Transverse colon (tissue), 4 donors: Measurements from ENCODE around the gene CSHL1. TPM values are rescaled to one million over a fixed set of nuclear protein-coding genes. Genes with fewer than 3 reads are reported as not detected.
"Not testable (repeated sequence)": the region's sequence is repeated elsewhere in the genome, so short reads cannot be mapped to it uniquely, and the experiment has no call there.

Source experiments
- DNase-seq: peaks from one replicate; pipeline ENCODE4 v3.0.0-alpha.2; 2019
- H3K27ac ChIP-seq, 4 donors: fragments of 200-600 bp; sonication (generic); 2 replicates each; pipeline ENCODE4 v1.5.1; 2016 to 2018; ENCODE audit warnings: inconsistent platforms in 4 of 4
- H3K27me3 ChIP-seq: fragments of 200-600 bp; sonication (generic); 2 replicates; pipeline ENCODE4 v1.5.1; 2017; ENCODE audit warnings: inconsistent platforms
- H3K36me3 ChIP-seq, 4 donors: fragments of 200-600 bp; sonication (generic); 2 replicates each; pipeline ENCODE4 v1.5.1; 2017 to 2019; ENCODE audit warnings: inconsistent platforms in 4 of 4
- H3K4me1 ChIP-seq, 4 donors: fragments of 200-600 bp; sonication (generic); 2 replicates each; pipeline ENCODE4 v1.5.1; 2017 to 2020; ENCODE audit warnings: inconsistent platforms in 4 of 4
- H3K4me3 ChIP-seq, 4 donors: fragments of 200-600 bp; sonication (generic); 1 replicate in 1 of 4; 2 replicates in 3 of 4; pipeline versions ENCODE4 v1.5.1 to v1.6.1; 2017 to 2019; ENCODE audit warnings: inconsistent platforms in 4 of 4
- H3K9me3 ChIP-seq, 2 donors: fragments of 200-600 bp; sonication (generic); 2 replicates each; pipeline ENCODE4 v1.5.1; 2017 to 2019; ENCODE audit warnings: inconsistent platforms in 2 of 2
- CTCF ChIP-seq, 5 experiments: fragments of 200-600 bp in 3 of 5; fragments of 450-650 bp in 2 of 5; sonication (generic) in 3 of 5; IDR thresholded peaks; 1 replicate in 2 of 5; 2 replicates in 3 of 5; pipeline ENCODE4 v1.5.1; 2016 to 2017; ENCODE audit warnings: antibody characterized with exemption in 5 of 5, inconsistent platforms in 3 of 5, mild to moderate bottlenecking in 2 of 5, moderate library complexity in 1 of 5
- WGBS, 2 donors: methylation state at CpG; one replicate each; pipeline ENCODE4 v1.1.5; 2018; ENCODE audit warnings: low coverage in 1 of 2; 5-methylcytosine and 5-hydroxymethylcytosine counted together
- in situ Hi-C, 4 donors: fragments of 200-750 bp; cut with MboI; loops; one replicate each; pipeline versions ENCODE4 v1.15.0 to v1.15.1; 2017; ENCODE audit warnings: low sequenced_read_pairs in 3 of 4, low pct_ligation_motif_present in 1 of 4, low pct_unique_long_range_greater_than_20kb in 1 of 4
- intact Hi-C: fragments of 100-400 bp; cut with DNase I; formaldehyde crosslinking; loops from one replicate; pipeline ENCODE4 v1.15.1; 2023; ENCODE audit warnings: low total_unique reads
- total RNA-seq, 4 donors: library from RNA; depleted of rRNA; stranded (reverse); fragments of >200 nt; gene quantifications; one replicate each; pipeline ENCODE4 v1.1.0, GENCODE V29; 2016

The CSHL1 gene
- total RNA-seq, 4 donors from 2014 or later, result not detected

GRCh38 chr17:63907161-63907778 is 3.8 kb downstream of the CSHL1 start:
- H3K9me3 ChIP-seq, H3K27ac ChIP-seq, H3K27me3 ChIP-seq, intact Hi-C loops, DNase-seq, H3K4me3 ChIP-seq, H3K36me3 ChIP-seq, H3K4me1 ChIP-seq: not testable (repeated sequence)
- WGBS, 2 donors, result 0 to 67% methylated on average over 2 to 12 of the region's 12 CpGs
- in situ Hi-C loops, result loop anchor here in 3 of 4 donors (25.0 kb wide), 3 partner anchors 105 to 380 kb away; partner anchors contain the start of genes ERN1 (in 1 of the 3) and ICAM2 (in 1 of the 3)

- H3K27me3 ChIP-seq, H3K4me1 ChIP-seq, intact Hi-C loops, H3K27ac ChIP-seq, DNase-seq, H3K36me3 ChIP-seq, H3K4me3 ChIP-seq, H3K9me3 ChIP-seq: not testable (repeated sequence)
- in situ Hi-C loops, result loop anchor here in 3 of 4 donors (25.0 kb wide), 3 partner anchors 108 to 383 kb away; partner anchors contain the start of genes ERN1 (in 1 of the 3) and ICAM2 (in 1 of the 3)
- WGBS, 2 donors, result 90% methylated on average over 4 to 8 of the region's 8 CpGs
Observed at GRCh38 chr17:63904796-63905195, 6.3 kb downstream of the CSHL1 start.

GRCh38 chr17:63903787-63904201 is 7.3 kb downstream of the CSHL1 start:
- H3K4me3 ChIP-seq, H3K4me1 ChIP-seq, intact Hi-C loops, DNase-seq, H3K9me3 ChIP-seq, H3K27ac ChIP-seq, H3K27me3 ChIP-seq, H3K36me3 ChIP-seq: not testable (repeated sequence)
- in situ Hi-C loops, result loop anchor here in 3 of 4 donors (25.0 kb wide), 3 partner anchors 109 to 384 kb away; partner anchors contain the start of genes ERN1 (in 1 of the 3) and ICAM2 (in 1 of the 3)
- TF ChIP-seq CTCF (IDR thresholded peaks at IDR 0.05), result peak in 4 of 5 experiments; percentile 26 to 38 (median 34)
- WGBS, 2 donors, result 14 to 32% methylated on average over 3 to 5 of the region's 5 CpGs

GRCh38 chr17:63901971-63902370 is 9.1 kb downstream of the CSHL1 start:
- H3K27ac ChIP-seq, H3K27me3 ChIP-seq, H3K4me3 ChIP-seq, H3K36me3 ChIP-seq, DNase-seq, H3K9me3 ChIP-seq, H3K4me1 ChIP-seq, intact Hi-C loops: not testable (repeated sequence)
- in situ Hi-C loops, result loop anchor here in 3 of 4 donors (25.0 kb wide), 3 partner anchors 110 to 385 kb away; partner anchors contain the start of genes ERN1 (in 1 of the 3) and ICAM2 (in 1 of the 3)
- WGBS, 2 donors, result 80 to 95% methylated on average over 1 to 2 of the region's 2 CpGs

GRCh38 chr17:63898899-63899798 is 11.9 kb downstream of the CSHL1 start:
- H3K4me3 ChIP-seq, intact Hi-C loops, in situ Hi-C loops, H3K9me3 ChIP-seq, H3K27me3 ChIP-seq, H3K27ac ChIP-seq, H3K36me3 ChIP-seq, H3K4me1 ChIP-seq, DNase-seq: not testable (repeated sequence)
- WGBS, 2 donors, result 60 to 93% methylated on average over 1 to 6 of the region's 6 CpGs

GRCh38 chr17:63896524-63897354 is 14.3 kb downstream of the CSHL1 start, which contains the start of gene CSH1:
TSS of gene CSH1 (minus strand) at chr17:63896574. CDS start at chr17:63896511, 63 bp downstream.
- H3K4me3 ChIP-seq, intact Hi-C loops, in situ Hi-C loops, H3K4me1 ChIP-seq, DNase-seq, H3K27me3 ChIP-seq, H3K27ac ChIP-seq, H3K9me3 ChIP-seq, H3K36me3 ChIP-seq: not testable (repeated sequence)
- 91% methylated on average over 10 of the region's 14 CpGs; no CpG with 5 or more reads in 1 of the 2 donors for WGBS, 2 donors

- H3K9me3 ChIP-seq, H3K27ac ChIP-seq, H3K4me3 ChIP-seq, intact Hi-C loops, H3K4me1 ChIP-seq, in situ Hi-C loops, H3K27me3 ChIP-seq, DNase-seq, H3K36me3 ChIP-seq: not testable (repeated sequence)
- WGBS, 2 donors, result 95% methylated on average over 10 of the region's 10 CpGs; no CpG with 5 or more reads in 1 of the 2 donors
Observed at GRCh38 chr17:63894821-63895220, 16.2 kb downstream of the CSHL1 start.

- H3K27ac ChIP-seq, H3K27me3 ChIP-seq, H3K9me3 ChIP-seq, H3K4me3 ChIP-seq, H3K36me3 ChIP-seq, intact Hi-C loops, in situ Hi-C loops, DNase-seq, H3K4me1 ChIP-seq: not testable (repeated sequence)
- 63% methylated on average over 2 of the region's 3 CpGs; no CpG with 5 or more reads in 1 of the 2 donors for WGBS, 2 donors
Observed at GRCh38 chr17:63894021-63894420, 17.0 kb downstream of the CSHL1 start.
